ENCODE results near the gene REPIN1.

REPIN1 gene

DNA sequence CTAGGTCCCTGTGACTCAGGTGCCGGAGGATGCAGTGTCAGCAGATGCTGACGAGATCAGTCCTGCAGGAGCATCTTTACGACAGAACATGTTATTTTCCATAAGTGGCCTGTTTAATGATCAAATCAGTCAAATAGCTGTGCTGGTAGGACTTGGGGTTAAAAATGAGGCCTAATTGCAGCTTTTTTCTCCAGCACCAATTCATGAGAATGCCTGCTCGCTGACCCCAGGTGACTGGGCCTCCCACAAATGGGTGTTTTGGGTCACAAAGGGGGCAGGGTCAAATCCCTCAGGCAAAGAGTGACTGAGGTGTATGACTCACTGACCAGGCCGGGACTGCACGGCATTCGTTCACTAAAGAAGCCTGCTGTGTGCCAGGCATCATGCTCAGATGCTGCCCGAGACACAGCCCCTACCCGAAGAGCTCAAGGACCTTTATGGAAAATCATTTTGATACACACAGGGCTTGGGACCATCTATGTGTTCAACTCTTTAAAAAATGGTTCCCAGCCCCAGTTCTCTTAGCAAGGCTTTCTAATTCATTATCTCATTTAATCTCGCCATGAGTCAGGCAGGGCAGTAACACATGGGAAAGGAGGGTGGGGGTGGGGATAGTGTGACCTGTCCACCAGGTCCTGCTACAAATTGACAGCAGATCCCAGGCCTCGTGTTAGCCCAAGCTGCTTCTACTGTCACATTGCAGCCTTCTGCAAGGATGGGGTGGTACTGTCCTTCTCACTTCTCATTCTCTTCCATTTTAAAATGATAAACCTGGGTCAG is 31.6 kb downstream of the REPIN1 start:
- Histone ChIP-seq H2AFZ (ENCODE audit: low read length) (no peak overlapping the region), H3K9ac (ENCODE audit: low read depth, low read length, poor library complexity, severe bottlenecking) (no peak overlapping the region), H3K4me3 (ENCODE audit: low read length, poor library complexity, severe bottlenecking) (no peak overlapping the region), H3K36me3 (ENCODE audit: insufficient read depth, low read length) (peaks cover 18% of the 10 kb centered on the region; the same call in 1 of the 2 replicates), H3K79me2 (ENCODE audit: insufficient read depth, low read length) (peaks cover 3% of the 10 kb centered on the region; the same call in 1 of the 2 replicates), H3K9me2 (replicated peaks; ENCODE audit: low read depth, low read length) (no peaks in the 10 kb centered on the region), H3F3A (ENCODE audit: low read depth) (no peaks in the 10 kb centered on the region), H3K9me3 (ENCODE audit: insufficient read depth, low read depth, low read length) (no peaks in the 10 kb centered on the region), H4K20me1 (ENCODE audit: insufficient read depth, low read length, poor library complexity, severe bottlenecking) (no peaks in the 10 kb centered on the region), H3K4me1 (ENCODE audit: insufficient read depth, low read length, poor library complexity, severe bottlenecking) (peaks cover 13% of the 10 kb centered on the region), H3K4me2 (ENCODE audit: low read depth, low read length, poor library complexity, severe bottlenecking) (no peak overlapping the region), H3K27me3 (ENCODE audit: insufficient read depth, low read length, poor library complexity, severe bottlenecking) (no peaks in the 10 kb centered on the region)
- TF ChIP-seq EZH2phosphoT487 (IDR thresholded peaks at IDR 0.05; ENCODE audit: borderline replicate concordance): no peak
- TF ChIP-seq, protein P1, sequence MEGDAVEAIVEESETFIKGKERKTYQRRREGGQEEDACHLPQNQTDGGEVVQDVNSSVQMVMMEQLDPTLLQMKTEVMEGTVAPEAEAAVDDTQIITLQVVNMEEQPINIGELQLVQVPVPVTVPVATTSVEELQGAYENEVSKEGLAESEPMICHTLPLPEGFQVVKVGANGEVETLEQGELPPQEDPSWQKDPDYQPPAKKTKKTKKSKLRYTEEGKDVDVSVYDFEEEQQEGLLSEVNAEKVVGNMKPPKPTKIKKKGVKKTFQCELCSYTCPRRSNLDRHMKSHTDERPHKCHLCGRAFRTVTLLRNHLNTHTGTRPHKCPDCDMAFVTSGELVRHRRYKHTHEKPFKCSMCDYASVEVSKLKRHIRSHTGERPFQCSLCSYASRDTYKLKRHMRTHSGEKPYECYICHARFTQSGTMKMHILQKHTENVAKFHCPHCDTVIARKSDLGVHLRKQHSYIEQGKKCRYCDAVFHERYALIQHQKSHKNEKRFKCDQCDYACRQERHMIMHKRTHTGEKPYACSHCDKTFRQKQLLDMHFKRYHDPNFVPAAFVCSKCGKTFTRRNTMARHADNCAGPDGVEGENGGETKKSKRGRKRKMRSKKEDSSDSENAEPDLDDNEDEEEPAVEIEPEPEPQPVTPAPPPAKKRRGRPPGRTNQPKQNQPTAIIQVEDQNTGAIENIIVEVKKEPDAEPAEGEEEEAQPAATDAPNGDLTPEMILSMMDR (conservative IDR thresholded peaks at IDR 0.05; ENCODE audit: low read length): no peak

GRCh38 chr7:150400788-150401423 is 32.3 kb downstream of the REPIN1 start:
- H3K27me3 ChIP-seq (ENCODE audit: insufficient read depth, low read length, poor library complexity, severe bottlenecking): no peaks in the 10 kb centered on the region
- H3K4me3 ChIP-seq (ENCODE audit: low read length, poor library complexity, severe bottlenecking): no peak overlapping the region
- H3K36me3 ChIP-seq (ENCODE audit: insufficient read depth, low read length): peaks cover 18% of the 10 kb centered on the region; the same call in 1 of the 2 replicates
- H3K9me2 ChIP-seq (replicated peaks; ENCODE audit: low read depth, low read length): no peaks in the 10 kb centered on the region
- TF ChIP-seq, protein P1 (conservative IDR thresholded peaks at IDR 0.05; ENCODE audit: low read length): no peak
- no peak for TF ChIP-seq EZH2phosphoT487 (IDR thresholded peaks at IDR 0.05; ENCODE audit: borderline replicate concordance)
- no peaks in the 10 kb centered on the region for H3K79me2 ChIP-seq (ENCODE audit: insufficient read depth, low read length)
- no peak overlapping the region for H2AFZ ChIP-seq (ENCODE audit: low read length)
- H4K20me1 ChIP-seq (ENCODE audit: insufficient read depth, low read length, poor library complexity, severe bottlenecking): no peaks in the 10 kb centered on the region
- H3K4me1 ChIP-seq (ENCODE audit: insufficient read depth, low read length, poor library complexity, severe bottlenecking): peaks cover 17% of the 10 kb centered on the region
- no peak overlapping the region for H3K9ac ChIP-seq (ENCODE audit: low read depth, low read length, poor library complexity, severe bottlenecking)
- H3K9me3 ChIP-seq (ENCODE audit: insufficient read depth, low read depth, low read length): no peaks in the 10 kb centered on the region
- H3F3A ChIP-seq (ENCODE audit: low read depth): no peaks in the 10 kb centered on the region
- no peak overlapping the region for H3K4me2 ChIP-seq (ENCODE audit: low read depth, low read length, poor library complexity, severe bottlenecking)

- Histone ChIP-seq H3K4me2 (ENCODE audit: low read depth, low read length, poor library complexity, severe bottlenecking) (no peak overlapping the region), H3K4me1 (ENCODE audit: insufficient read depth, low read length, poor library complexity, severe bottlenecking) (peaks cover 22% of the 10 kb centered on the region), H3K4me3 (ENCODE audit: low read length, poor library complexity, severe bottlenecking) (no peak overlapping the region), H3K27me3 (ENCODE audit: insufficient read depth, low read length, poor library complexity, severe bottlenecking) (no peaks in the 10 kb centered on the region), H3K79me2 (ENCODE audit: insufficient read depth, low read length) (no peaks in the 10 kb centered on the region), H3K9ac (ENCODE audit: low read depth, low read length, poor library complexity, severe bottlenecking) (no peak overlapping the region), H3K36me3 (ENCODE audit: insufficient read depth, low read length) (peaks cover 16% of the 10 kb centered on the region; the same call in 1 of the 2 replicates), H3F3A (ENCODE audit: low read depth) (no peaks in the 10 kb centered on the region), H3K9me2 (replicated peaks; ENCODE audit: low read depth, low read length) (no peaks in the 10 kb centered on the region), H4K20me1 (ENCODE audit: insufficient read depth, low read length, poor library complexity, severe bottlenecking) (no peaks in the 10 kb centered on the region), H3K9me3 (ENCODE audit: insufficient read depth, low read depth, low read length) (no peaks in the 10 kb centered on the region), H2AFZ (ENCODE audit: low read length) (no peak overlapping the region)
- TF ChIP-seq EZH2phosphoT487 (IDR thresholded peaks at IDR 0.05; ENCODE audit: borderline replicate concordance): no peak
- TF ChIP-seq, protein P1 (conservative IDR thresholded peaks at IDR 0.05; ENCODE audit: low read length): no peak
These were observed 32.8 kb downstream of the REPIN1 start for GRCh38 chr7:150401424-150401790.

Measured in Loucy (cell line).